Kidney capillary endothelial cell (primary cell): ENCODE measurements around the gene IRF2BP2.

Experiments
- DNase-seq: peaks from one replicate; pipeline ENCODE4 v3.0.0-alpha.2; 2018; ENCODE audit warnings: low spot score

Gene IRF2BP2

GRCh38 chr1:234556245-234556943 lies 53.6 kb downstream of the IRF2BP2 start:
- no peak for DNase-seq

GRCh38 chr1:234555390-234556024 lies 54.5 kb downstream of the IRF2BP2 start:
- no peak for DNase-seq

DNA sequence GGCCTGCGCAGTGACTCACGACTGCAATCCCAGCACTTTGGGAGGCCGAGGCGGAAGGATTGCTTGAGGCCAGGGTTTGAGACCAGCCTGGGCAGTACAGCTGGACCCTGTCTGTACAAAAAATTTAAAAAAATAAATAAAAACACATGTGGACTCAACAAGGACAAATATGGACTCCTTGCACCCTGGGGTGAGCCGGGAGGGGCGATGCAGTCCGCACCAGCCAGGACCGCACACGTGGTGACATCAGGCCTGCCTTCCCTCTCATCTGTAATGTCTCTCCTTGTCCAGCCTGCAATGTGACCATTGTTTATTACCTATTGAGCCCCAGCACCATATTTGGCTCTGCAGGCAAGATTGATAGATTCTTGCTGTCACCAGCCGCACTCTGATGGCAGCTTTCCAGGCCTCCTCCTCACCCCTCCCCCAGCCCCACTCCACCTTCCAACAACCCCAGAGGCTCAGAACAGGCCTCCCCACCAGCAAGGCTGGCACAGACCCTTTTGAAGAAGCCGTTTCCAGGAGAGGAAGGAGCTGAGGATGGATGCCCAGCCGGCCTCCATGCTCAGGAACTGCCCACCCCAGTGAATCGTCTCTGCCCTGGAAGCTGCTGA lies 55.2 kb downstream of the IRF2BP2 start:
- DNase-seq = no peak
